M059J (cell line): Measurements from ENCODE around the gene YY1. TPM values are rescaled to one million over a fixed set of nuclear protein-coding genes. Genes with fewer than 3 reads are reported as not detected.
"Not testable (repeated sequence)": the region's sequence is repeated elsewhere in the genome, so short reads cannot be mapped to it uniquely, and the experiment has no call there.

Experiments used
- DNase-seq: peaks from one replicate; pipeline ENCODE4 v3.0.0-alpha.2; 2012; ENCODE audit warnings: low read depth
- total RNA-seq: library from RNA; depleted of rRNA; stranded (reverse); fragments of >200 nt; shearing (Covaris generic); gene quantifications from 2 replicates; pipeline ENCODE4 v1.2.3, GENCODE V29; 2014; rRNA removed

YY1 gene
- 25.9 and 39.5 TPM in 2 replicates for total RNA-seq

GRCh38 chr14:100238419-100239210 is at the start of gene YY1:
Gene YY1, plus strand, starts transcription at chr14:100239144. Its CDS starts 101 bp downstream, at chr14:100239245.
- peak; percentile 93 for DNase-seq

GRCh38 chr14:100190126-100190525 is 48.8 kb upstream of the YY1 start:
- DNase-seq = no peak

- DNase-seq = no peak
These were observed 47.2 kb upstream of the YY1 start for GRCh38 chr14:100191584-100192249.

GRCh38 chr14:100192250-100192671 is 46.7 kb upstream of the YY1 start:
- DNase-seq = no peak

GRCh38 chr14:100192672-100193416 is 46.1 kb upstream of the YY1 start:
- peak; percentile 96 for DNase-seq

GRCh38 chr14:100193417-100194357 is 45.3 kb upstream of the YY1 start:
- peak; percentile 10 for DNase-seq

- no peak for DNase-seq
These were observed 39.6 kb upstream of the YY1 start for GRCh38 chr14:100199240-100199860.

GRCh38 chr14:100200311-100200710 is 38.6 kb upstream of the YY1 start:
- no peak for DNase-seq

GRCh38 chr14:100201701-100202100 is 37.2 kb upstream of the YY1 start:
- DNase-seq = no peak

GRCh38 chr14:100202712-100203111 is 36.2 kb upstream of the YY1 start:
- no peak for DNase-seq

GRCh38 chr14:100203146-100203545 is 35.8 kb upstream of the YY1 start:
- no peak for DNase-seq

- DNase-seq = no peak
These were observed 34.7 kb upstream of the YY1 start for GRCh38 chr14:100203962-100204834.

GRCh38 chr14:100204835-100205167 is 34.1 kb upstream of the YY1 start:
- not testable (repeated sequence) for DNase-seq

GRCh38 chr14:100207588-100207987 is 31.4 kb upstream of the YY1 start:
- not testable (repeated sequence) for DNase-seq

GRCh38 chr14:100208136-100208535 is 30.8 kb upstream of the YY1 start:
- DNase-seq = not testable (repeated sequence)

GRCh38 chr14:100211366-100211765 is 27.6 kb upstream of the YY1 start:
- no peak for DNase-seq

- no peak for DNase-seq
These were observed 27.1 kb upstream of the YY1 start for GRCh38 chr14:100211893-100212292.

GRCh38 chr14:100212476-100213333 is 26.2 kb upstream of the YY1 start:
- DNase-seq = no peak

- no peak for DNase-seq
These were observed 25.4 kb upstream of the YY1 start for GRCh38 chr14:100213587-100213955.
